NCI-H510A (cell line): ENCODE results near the gene UCHL5.

Source experiments
- DNase-seq: peaks from one replicate; lab custom pipeline; 2025; lab: John Stamatoyannopoulos, UW

Gene UCHL5

GRCh38 chr1:192966073-192966472 lies 93.1 kb downstream of the UCHL5 start:
- no peak for DNase-seq

- no peak for DNase-seq
These were observed 96.3 kb downstream of the UCHL5 start for GRCh38 chr1:192962901-192963300.
